PFSK-1 (cell line): Measurements from ENCODE around the gene CSPG4.

Experiments
- FOXP2 ChIP-seq: optimal IDR thresholded peaks from 2 replicates; pipeline ENCODE3; 2011; ENCODE audit warnings: borderline replicate concordance, control low read depth, inconsistent platforms; ENCODE audit not compliant: insufficient read depth; ENCODE audit errors: extremely low read length, extremely low read depth
- POLR2AphosphoS5 ChIP-seq: IDR thresholded peaks from 2 replicates; pipeline ENCODE4 v1.6.1; 2012; ENCODE audit warnings: low read depth, mild to moderate bottlenecking, control low read depth, low read length, moderate library complexity
- SIN3A ChIP-seq: IDR thresholded peaks from 2 replicates; pipeline ENCODE4 v1.6.1; 2012; ENCODE audit warnings: mild to moderate bottlenecking, low read length, moderate library complexity, borderline replicate concordance; ENCODE audit not compliant: insufficient read depth
- TAF1 ChIP-seq: IDR thresholded peaks from 2 replicates; pipeline ENCODE4 v1.6.1; 2012; ENCODE audit warnings: low read length, control low read depth, borderline replicate concordance; ENCODE audit not compliant: insufficient read depth
- TF ChIP-seq, protein P1 (sequence below), 2 experiments: IDR thresholded peaks; 2 replicates each; pipeline versions ENCODE4 v1.6.1 to v1.8.0; 2011 to 2012; ENCODE audit warnings: low read depth in 2 of 2, low read length in 2 of 2, control low read depth in 1 of 2, inconsistent platforms in 1 of 2, mild to moderate bottlenecking in 1 of 2, moderate library complexity in 1 of 2; ENCODE audit not compliant: insufficient read depth in 1 of 2

Gene CSPG4

DNA sequence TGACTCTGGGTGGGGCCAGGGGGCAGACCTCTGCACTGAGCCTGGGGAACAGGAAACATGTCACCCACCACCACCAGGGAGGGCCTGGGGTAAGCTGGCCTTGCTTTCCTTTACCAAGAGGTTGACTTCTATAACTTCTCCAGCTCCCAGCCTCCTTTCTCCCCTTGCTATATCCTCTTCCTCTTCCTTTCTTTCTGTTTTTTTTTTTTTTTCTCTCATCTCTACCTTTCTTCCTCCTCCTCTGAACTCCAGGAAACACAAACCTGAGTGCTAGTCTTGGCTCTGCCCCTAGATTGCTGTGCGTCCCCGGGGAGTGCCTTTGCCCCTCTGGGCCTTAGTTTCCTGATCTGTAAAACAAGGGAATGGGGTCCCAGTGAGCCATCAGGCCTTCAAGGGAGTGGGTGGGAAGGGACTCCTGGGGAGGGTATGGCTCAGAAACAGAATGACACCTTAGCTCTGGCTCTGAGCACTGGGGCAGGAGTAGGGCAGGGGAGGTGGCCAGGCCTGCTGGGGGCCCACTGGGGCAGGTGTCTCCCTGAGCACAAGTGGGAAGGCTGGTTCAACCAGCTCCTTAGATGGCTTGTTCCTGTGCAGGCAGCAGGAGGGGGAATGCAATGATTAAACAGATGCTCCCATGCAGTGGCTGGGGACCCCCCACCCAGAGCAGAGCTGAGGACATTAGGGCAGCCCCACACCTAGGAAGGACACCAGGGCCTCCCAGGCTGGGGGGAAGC lies 60.7 kb downstream of the CSPG4 start:
- no peak for TF ChIP-seq SIN3A

DNA sequence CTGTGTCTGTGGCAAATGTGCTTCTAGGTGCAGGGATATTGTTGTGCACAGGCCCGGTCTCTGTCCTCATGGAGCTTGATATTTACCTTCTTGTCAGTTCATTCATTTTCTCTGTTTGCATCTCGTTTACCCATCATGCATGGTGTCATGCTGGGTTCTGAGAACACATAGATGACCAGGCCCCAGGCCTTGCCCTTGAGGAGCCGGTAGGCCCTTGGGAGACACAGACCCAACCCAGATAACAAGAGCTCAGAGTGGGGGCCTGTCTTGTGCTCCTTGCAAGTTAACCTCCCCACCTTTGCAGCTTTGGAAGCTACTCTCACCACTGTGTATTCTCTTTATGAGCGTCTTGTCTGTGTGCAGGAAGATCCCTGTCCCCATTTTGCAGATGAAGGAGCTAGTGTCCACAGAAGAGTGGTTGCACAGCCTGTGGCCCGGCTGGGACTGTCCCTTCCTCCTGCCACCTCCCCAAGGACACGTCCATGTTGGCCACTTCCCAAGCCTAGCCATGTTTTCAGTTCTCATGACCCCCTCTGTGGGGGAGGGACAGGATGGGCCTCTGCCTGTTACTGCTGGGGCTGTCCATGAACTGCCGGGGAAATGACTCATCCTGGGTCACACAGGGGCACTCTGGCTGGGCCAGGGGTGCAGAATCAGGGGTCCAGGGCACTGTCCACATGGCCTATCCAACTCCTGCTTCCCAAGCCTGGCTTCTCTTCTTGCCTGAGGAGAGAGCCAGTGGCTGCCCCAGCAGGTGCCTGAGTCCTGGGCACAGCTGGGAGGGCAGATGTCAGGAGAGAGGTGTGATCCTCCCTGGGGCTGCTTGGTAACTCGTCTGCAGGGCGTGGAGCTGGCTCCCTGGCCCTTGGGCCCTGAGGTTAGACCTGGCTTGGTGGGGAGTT lies 61.5 kb downstream of the CSPG4 start:
- TF ChIP-seq TAF1, result no peak
- peak; percentile 86 for TF ChIP-seq FOXP2
- TF ChIP-seq, protein P1, sequence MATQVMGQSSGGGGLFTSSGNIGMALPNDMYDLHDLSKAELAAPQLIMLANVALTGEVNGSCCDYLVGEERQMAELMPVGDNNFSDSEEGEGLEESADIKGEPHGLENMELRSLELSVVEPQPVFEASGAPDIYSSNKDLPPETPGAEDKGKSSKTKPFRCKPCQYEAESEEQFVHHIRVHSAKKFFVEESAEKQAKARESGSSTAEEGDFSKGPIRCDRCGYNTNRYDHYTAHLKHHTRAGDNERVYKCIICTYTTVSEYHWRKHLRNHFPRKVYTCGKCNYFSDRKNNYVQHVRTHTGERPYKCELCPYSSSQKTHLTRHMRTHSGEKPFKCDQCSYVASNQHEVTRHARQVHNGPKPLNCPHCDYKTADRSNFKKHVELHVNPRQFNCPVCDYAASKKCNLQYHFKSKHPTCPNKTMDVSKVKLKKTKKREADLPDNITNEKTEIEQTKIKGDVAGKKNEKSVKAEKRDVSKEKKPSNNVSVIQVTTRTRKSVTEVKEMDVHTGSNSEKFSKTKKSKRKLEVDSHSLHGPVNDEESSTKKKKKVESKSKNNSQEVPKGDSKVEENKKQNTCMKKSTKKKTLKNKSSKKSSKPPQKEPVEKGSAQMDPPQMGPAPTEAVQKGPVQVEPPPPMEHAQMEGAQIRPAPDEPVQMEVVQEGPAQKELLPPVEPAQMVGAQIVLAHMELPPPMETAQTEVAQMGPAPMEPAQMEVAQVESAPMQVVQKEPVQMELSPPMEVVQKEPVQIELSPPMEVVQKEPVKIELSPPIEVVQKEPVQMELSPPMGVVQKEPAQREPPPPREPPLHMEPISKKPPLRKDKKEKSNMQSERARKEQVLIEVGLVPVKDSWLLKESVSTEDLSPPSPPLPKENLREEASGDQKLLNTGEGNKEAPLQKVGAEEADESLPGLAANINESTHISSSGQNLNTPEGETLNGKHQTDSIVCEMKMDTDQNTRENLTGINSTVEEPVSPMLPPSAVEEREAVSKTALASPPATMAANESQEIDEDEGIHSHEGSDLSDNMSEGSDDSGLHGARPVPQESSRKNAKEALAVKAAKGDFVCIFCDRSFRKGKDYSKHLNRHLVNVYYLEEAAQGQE (IDR thresholded peaks at IDR 0.05; ENCODE audit: insufficient read depth in 1 of 2, low read depth in 2 of 2, low read length in 2 of 2), result no peak
- peak; percentile 46; the same call in 1 of the 2 replicates for TF ChIP-seq SIN3A
- TF ChIP-seq POLR2AphosphoS5, result no peak

- TF ChIP-seq FOXP2 (no peak), SIN3A (no peak), POLR2AphosphoS5 (no peak), TAF1 (no peak)
These were observed 62.8 kb downstream of the CSPG4 start for GRCh38 chr15:75649848-75650247.

DNA sequence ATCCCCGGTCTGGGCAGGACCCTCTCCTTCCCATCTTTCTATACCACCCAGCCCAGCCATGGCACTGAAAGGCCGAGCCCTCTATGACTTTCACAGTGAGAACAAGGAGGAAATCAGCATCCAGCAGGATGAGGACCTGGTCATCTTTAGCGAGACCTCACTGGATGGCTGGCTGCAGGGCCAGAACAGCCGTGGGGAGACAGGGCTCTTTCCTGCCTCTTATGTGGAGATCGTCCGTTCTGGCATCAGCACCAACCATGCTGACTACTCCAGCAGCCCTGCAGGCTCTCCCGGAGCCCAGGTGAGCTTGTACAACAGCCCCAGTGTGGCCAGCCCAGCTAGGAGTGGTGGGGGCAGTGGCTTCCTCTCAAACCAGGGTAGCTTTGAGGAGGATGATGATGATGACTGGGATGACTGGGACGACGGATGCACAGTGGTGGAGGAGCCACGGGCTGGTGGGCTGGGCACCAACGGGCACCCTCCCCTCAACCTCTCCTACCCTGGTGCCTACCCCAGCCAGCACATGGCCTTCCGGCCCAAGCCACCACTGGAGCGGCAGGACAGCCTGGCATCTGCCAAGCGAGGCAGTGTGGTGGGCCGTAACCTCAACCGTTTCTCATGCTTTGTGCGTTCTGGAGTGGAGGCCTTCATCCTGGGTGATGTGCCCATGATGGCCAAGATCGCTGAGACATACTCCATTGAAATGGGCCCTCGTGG lies 63.4 kb downstream of the CSPG4 start:
- TF ChIP-seq SIN3A (no peak), POLR2AphosphoS5 (no peak), FOXP2 (no peak), TAF1 (no peak)
- TF ChIP-seq, protein P1 (IDR thresholded peaks at IDR 0.05; ENCODE audit: insufficient read depth in 1 of 2, low read depth in 2 of 2, low read length in 2 of 2), result no peak

GRCh38 chr15:75648156-75649000 lies 64.3 kb downstream of the CSPG4 start:
- peak; percentile 6; the same call in 1 of the 2 replicates for TF ChIP-seq TAF1
- no peak for TF ChIP-seq SIN3A
- TF ChIP-seq, protein P1 (IDR thresholded peaks at IDR 0.05; ENCODE audit: insufficient read depth in 1 of 2, low read depth in 2 of 2, low read length in 2 of 2), result no peak
- no peak for TF ChIP-seq POLR2AphosphoS5
- no peak for TF ChIP-seq FOXP2
